ENCODE data around the gene F2RL2.

DNA sequence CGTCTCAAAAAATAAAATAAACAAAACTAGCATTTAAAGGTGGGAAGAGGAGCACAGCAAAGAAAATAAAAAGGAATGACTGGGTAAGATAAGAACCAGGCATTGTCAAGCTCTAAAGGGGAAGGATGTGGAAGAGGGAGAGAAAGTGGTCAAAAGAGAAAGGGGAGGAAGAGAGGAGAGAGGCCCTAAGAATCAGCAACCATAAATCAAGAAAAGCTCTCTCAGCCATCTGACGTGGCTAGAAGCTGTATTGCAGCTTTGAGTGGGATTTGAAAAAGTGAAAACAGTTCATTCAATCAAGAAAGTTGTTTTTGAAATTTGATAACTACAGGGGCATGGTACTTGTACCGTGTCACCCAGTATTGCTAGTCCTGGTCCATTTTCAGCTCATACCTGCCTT lies 47.3 kb upstream of the F2RL2 start:
- TF ChIP-seq CTCF (IDR thresholded peaks at IDR 0.05), result no peak
- no peak for TF ChIP-seq EZH2phosphoT487 (IDR thresholded peaks at IDR 0.05)
- no peak for TF ChIP-seq EZH2 (IDR thresholded peaks at IDR 0.05)

Data from neural progenitor cell (in vitro differentiated cells).